Esophagus squamous epithelium (tissue), 4 donors: ENCODE data around the gene RFNG.

Experiments used
- CTCF ChIP-seq, 6 experiments: fragments of 450-650 bp in 4 of 6; fragments of 200-600 bp in 2 of 6; sonication (generic) in 2 of 6; IDR thresholded peaks; one replicate each; pipeline ENCODE4 v1.5.1; 2016 to 2019; ENCODE audit warnings: antibody characterized with exemption in 6 of 6, mild to moderate bottlenecking in 4 of 6, moderate library complexity in 4 of 6
- POLR2A ChIP-seq, 4 donors: fragments of 450-650 bp; IDR thresholded peaks; one replicate each; pipeline ENCODE4 v1.6.1; 2017; ENCODE audit warnings: antibody characterized with exemption in 4 of 4, mild to moderate bottlenecking in 4 of 4, moderate library complexity in 3 of 4

GRCh38 chr17:82037092-82037888, 14.3 kb downstream of the RFNG start, which contains the start of gene DCXR:
- peak; percentile 51 to 89 (median 77) for TF ChIP-seq CTCF (IDR thresholded peaks at IDR 0.05)
- peak in 3 of 4 donors; percentile 58 to 95 (median 90) for TF ChIP-seq POLR2A (IDR thresholded peaks at IDR 0.05)
